HG03159 (cell line): ENCODE measurements around the gene TNP1.

Experiments used
- ATAC-seq: cut with Tn5 transposase; IDR thresholded peaks from one replicate; pipeline ENCODE4 v1.9.1; 2021; ENCODE audit warnings: mild to moderate bottlenecking, moderate library complexity; ENCODE audit not compliant: unreplicated experiment

TNP1 gene

GRCh38 chr2:216875862-216876261 lies 16.0 kb upstream of the TNP1 start:
- no peak for ATAC-seq

- ATAC-seq, result no peak
Measured at GRCh38 chr2:216873573-216873972, 13.7 kb upstream of the TNP1 start.

- ATAC-seq, result no peak
Measured at GRCh38 chr2:216872624-216873023, 12.8 kb upstream of the TNP1 start.

- no peak for ATAC-seq
Measured at GRCh38 chr2:216872040-216872439, 12.2 kb upstream of the TNP1 start.

- no peak for ATAC-seq
Measured at GRCh38 chr2:216871333-216871934, 11.6 kb upstream of the TNP1 start.

- no peak for ATAC-seq
Measured at GRCh38 chr2:216870508-216871332, 10.9 kb upstream of the TNP1 start.

- ATAC-seq, result no peak
Measured at GRCh38 chr2:216866515-216867095, 6.7 kb upstream of the TNP1 start.

- ATAC-seq, result no peak
Measured at GRCh38 chr2:216865658-216866057, 5.8 kb upstream of the TNP1 start.

GRCh38 chr2:216863946-216864345 lies 4.1 kb upstream of the TNP1 start:
- no peak for ATAC-seq

- no peak for ATAC-seq
Measured at GRCh38 chr2:216862628-216863398, 2.9 kb upstream of the TNP1 start.

GRCh38 chr2:216860426-216861137 lies 718 bp upstream of the TNP1 start:
- no peak for ATAC-seq

- no peak for ATAC-seq
Measured at GRCh38 chr2:216858312-216858711, 1.6 kb downstream of the TNP1 start.

GRCh38 chr2:216857131-216857550 lies 2.7 kb downstream of the TNP1 start:
- no peak for ATAC-seq

- no peak for ATAC-seq
Measured at GRCh38 chr2:216856406-216857065, 3.3 kb downstream of the TNP1 start.

GRCh38 chr2:216855605-216856004 lies 4.3 kb downstream of the TNP1 start:
- no peak for ATAC-seq

GRCh38 chr2:216855079-216855478 lies 4.8 kb downstream of the TNP1 start:
- no peak for ATAC-seq

- ATAC-seq, result no peak
Measured at GRCh38 chr2:216851486-216852090, 8.3 kb downstream of the TNP1 start.

- ATAC-seq, result no peak
Measured at GRCh38 chr2:216850665-216851322, 9.1 kb downstream of the TNP1 start.

- no peak for ATAC-seq
Measured at GRCh38 chr2:216849987-216850386, 9.9 kb downstream of the TNP1 start.
